ENCODE results near the gene WDPCP. TPM values are rescaled to one million over a fixed set of nuclear protein-coding genes. Genes with fewer than 3 reads are reported as not detected.

WDPCP gene
- total RNA-seq, 4 donors from 2014 or later: 15.9 to 18.5 (median 17.4) TPM

- DNase-seq (ENCODE audit: low spot score) (no peak), ATAC-seq (ENCODE audit: low FRiP score) (no peak)
- TF ChIP-seq, protein P1, sequence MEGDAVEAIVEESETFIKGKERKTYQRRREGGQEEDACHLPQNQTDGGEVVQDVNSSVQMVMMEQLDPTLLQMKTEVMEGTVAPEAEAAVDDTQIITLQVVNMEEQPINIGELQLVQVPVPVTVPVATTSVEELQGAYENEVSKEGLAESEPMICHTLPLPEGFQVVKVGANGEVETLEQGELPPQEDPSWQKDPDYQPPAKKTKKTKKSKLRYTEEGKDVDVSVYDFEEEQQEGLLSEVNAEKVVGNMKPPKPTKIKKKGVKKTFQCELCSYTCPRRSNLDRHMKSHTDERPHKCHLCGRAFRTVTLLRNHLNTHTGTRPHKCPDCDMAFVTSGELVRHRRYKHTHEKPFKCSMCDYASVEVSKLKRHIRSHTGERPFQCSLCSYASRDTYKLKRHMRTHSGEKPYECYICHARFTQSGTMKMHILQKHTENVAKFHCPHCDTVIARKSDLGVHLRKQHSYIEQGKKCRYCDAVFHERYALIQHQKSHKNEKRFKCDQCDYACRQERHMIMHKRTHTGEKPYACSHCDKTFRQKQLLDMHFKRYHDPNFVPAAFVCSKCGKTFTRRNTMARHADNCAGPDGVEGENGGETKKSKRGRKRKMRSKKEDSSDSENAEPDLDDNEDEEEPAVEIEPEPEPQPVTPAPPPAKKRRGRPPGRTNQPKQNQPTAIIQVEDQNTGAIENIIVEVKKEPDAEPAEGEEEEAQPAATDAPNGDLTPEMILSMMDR (IDR thresholded peaks at IDR 0.05): no peak
Observed at GRCh38 chr2:63506320-63506719, 82.0 kb downstream of the WDPCP start.

DNA sequence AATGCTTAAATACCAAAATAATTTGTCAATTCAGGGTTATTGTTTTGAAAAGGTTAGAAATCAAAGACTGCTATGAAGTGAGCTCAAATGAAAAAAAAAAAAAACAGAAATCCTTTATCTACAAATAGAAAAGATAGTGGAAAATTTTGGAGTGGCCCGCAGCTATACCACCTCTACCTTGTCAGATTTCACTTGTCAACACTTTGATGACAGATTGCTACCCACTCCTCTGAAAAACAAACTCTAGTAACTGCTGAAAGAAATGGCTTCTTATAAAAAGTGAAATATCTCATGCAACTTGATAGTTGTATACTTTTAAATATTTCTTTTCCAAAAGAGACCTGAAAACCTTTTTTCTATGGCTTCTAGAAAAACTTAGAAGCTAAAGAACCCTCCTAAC lies 84.5 kb downstream of the WDPCP start:
- TF ChIP-seq, protein P1 (IDR thresholded peaks at IDR 0.05): no peak
- no peak for ATAC-seq (ENCODE audit: low FRiP score)
- DNase-seq (ENCODE audit: low spot score): no peak

- TF ChIP-seq, protein P1 (IDR thresholded peaks at IDR 0.05): no peak
- ATAC-seq (ENCODE audit: low FRiP score): no peak
Observed at GRCh38 chr2:63500398-63500797, 87.9 kb downstream of the WDPCP start.

GRCh38 chr2:63497576-63497975 lies 90.7 kb downstream of the WDPCP start:
- ATAC-seq (ENCODE audit: low FRiP score): no peak
- TF ChIP-seq, protein P1 (IDR thresholded peaks at IDR 0.05): no peak

More at GRCh38 chr2:63500398-63500797, 87.9 kb downstream of the WDPCP start:
- DNase-seq (ENCODE audit: low spot score): no peak

DNA sequence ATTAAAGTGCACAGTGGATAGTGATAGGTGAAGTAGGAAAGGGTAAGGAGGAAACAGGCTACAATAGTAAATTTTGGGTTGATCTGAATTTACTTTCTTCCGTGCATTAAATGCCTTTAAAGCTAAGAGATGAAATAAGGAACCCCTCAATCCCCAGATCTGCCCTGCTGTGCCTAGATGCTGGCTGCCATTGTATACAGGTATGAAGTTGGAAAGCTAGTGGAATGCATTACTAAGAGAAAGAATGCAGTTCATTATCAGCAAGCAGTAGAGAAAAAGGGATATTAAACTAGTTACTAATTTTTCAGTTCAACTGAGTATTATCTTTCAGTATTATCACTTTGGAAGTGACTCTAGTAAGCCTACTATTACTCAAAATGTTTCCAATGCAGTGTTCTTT lies 93.3 kb downstream of the WDPCP start:
- ATAC-seq (ENCODE audit: low FRiP score) (no peak), DNase-seq (ENCODE audit: low spot score) (no peak)
- TF ChIP-seq, protein P1 (IDR thresholded peaks at IDR 0.05): no peak

More at GRCh38 chr2:63497576-63497975, 90.7 kb downstream of the WDPCP start:
- no peak for DNase-seq (ENCODE audit: low spot score)

DNA sequence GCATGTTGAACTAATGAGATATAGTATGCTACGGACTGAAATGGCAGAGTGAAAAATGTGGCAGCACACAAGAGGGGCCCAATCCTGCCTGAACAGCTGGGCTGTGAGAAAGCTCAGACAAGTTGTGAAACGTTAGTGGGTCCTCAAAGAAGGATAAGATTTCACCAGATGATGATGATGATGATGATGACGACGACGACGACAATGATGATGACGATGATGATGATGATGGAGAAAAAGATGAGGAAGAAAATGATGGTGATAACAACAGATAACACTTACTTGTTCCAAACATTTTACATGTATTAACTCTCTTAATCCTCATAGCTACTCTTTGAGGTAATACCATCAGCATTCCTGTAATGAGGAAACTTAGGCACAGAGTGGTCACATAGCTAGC lies 94.2 kb downstream of the WDPCP start:
- TF ChIP-seq, protein P1 (IDR thresholded peaks at IDR 0.05): no peak
- ATAC-seq (ENCODE audit: low FRiP score) (no peak), DNase-seq (ENCODE audit: low spot score) (no peak)

DNA sequence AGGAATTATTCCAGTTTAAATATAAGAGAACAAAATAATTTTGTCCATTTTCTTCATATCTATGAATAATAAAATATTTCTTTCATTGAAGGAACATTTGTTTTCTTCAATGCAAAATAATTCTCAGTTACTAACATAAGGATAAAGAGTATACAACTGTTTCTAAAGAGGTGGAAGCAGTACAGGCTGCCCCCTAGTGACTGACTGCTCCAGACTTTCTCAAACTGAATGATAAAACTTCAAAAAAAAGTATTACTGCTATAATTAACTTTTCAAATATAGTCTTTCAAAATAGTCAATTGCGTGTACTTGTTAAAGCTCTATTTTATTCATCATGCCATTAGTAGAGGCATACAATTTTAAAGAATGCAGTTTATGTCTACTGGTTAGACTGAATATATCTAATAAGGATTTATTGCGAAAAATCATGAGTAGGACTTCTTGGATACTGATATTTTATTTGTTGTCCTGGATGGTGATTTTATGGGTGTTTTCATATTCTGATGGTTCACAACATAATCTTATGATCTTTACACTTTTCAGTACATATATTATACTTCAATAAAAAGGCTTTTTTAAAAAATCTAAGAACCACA lies 100.1 kb downstream of the WDPCP start:
- ATAC-seq (ENCODE audit: low FRiP score): no peak
- TF ChIP-seq, protein P1 (IDR thresholded peaks at IDR 0.05): no peak
- DNase-seq (ENCODE audit: low spot score): no peak
